NCI-H1048 (cell line): ENCODE results near the gene TEK.
"Not testable (repeated sequence)": the region's sequence is repeated elsewhere in the genome, so short reads cannot be mapped to it uniquely, and the experiment has no call there.

Experiments
- DNase-seq: peaks from one replicate; lab custom pipeline; 2025; lab: John Stamatoyannopoulos, UW

TEK gene

GRCh38 chr9:27108981-27109541, at the start of gene TEK:
Gene TEK, plus strand, starts transcription at chr9:27109225. Its CDS starts 366 bp downstream, at chr9:27109591.
- no peak for DNase-seq

- DNase-seq, result no peak
These were observed 49.6 kb upstream of the TEK start for GRCh38 chr9:27059412-27059811.

GRCh38 chr9:27059907-27060306, 49.1 kb upstream of the TEK start:
- DNase-seq, result no peak

- no peak for DNase-seq
These were observed 43.7 kb upstream of the TEK start for GRCh38 chr9:27065288-27065687.

GRCh38 chr9:27073841-27074728, 34.9 kb upstream of the TEK start:
- no peak for DNase-seq

GRCh38 chr9:27078685-27079084, 30.3 kb upstream of the TEK start:
- no peak for DNase-seq

GRCh38 chr9:27085456-27085855, 23.6 kb upstream of the TEK start:
- no peak for DNase-seq

- no peak for DNase-seq
These were observed 22.0 kb upstream of the TEK start for GRCh38 chr9:27086818-27087680.

- no peak for DNase-seq
These were observed 20.0 kb upstream of the TEK start for GRCh38 chr9:27088981-27089380.

GRCh38 chr9:27089706-27090105, 19.3 kb upstream of the TEK start:
- DNase-seq, result no peak

- DNase-seq, result no peak
These were observed 18.8 kb upstream of the TEK start for GRCh38 chr9:27090231-27090630.

- no peak for DNase-seq
These were observed 18.3 kb upstream of the TEK start for GRCh38 chr9:27090711-27091110.

GRCh38 chr9:27092496-27092895, 16.5 kb upstream of the TEK start:
- DNase-seq, result not testable (repeated sequence)

GRCh38 chr9:27093384-27094067, 15.5 kb upstream of the TEK start:
- DNase-seq, result not testable (repeated sequence)

GRCh38 chr9:27094640-27095298, 14.3 kb upstream of the TEK start:
- no peak for DNase-seq

GRCh38 chr9:27107241-27107640, 1.8 kb upstream of the TEK start:
- no peak for DNase-seq

GRCh38 chr9:27109621-27110020, 596 bp downstream of the TEK start:
- no peak for DNase-seq

GRCh38 chr9:27110181-27110580, 1.2 kb downstream of the TEK start:
- no peak for DNase-seq

GRCh38 chr9:27112235-27112634, 3.2 kb downstream of the TEK start:
- no peak for DNase-seq

- DNase-seq, result no peak
These were observed 8.6 kb downstream of the TEK start for GRCh38 chr9:27117489-27118135.

- DNase-seq, result no peak
These were observed 9.9 kb downstream of the TEK start for GRCh38 chr9:27118916-27119315.
